HG02870 (cell line): Measurements from ENCODE around the gene ALDH3B1.

Experiments used
- ATAC-seq: cut with Tn5 transposase; IDR thresholded peaks from one replicate; pipeline ENCODE4 v1.9.1; 2021; ENCODE audit warnings: mild to moderate bottlenecking, moderate library complexity; ENCODE audit not compliant: unreplicated experiment

The ALDH3B1 gene

DNA sequence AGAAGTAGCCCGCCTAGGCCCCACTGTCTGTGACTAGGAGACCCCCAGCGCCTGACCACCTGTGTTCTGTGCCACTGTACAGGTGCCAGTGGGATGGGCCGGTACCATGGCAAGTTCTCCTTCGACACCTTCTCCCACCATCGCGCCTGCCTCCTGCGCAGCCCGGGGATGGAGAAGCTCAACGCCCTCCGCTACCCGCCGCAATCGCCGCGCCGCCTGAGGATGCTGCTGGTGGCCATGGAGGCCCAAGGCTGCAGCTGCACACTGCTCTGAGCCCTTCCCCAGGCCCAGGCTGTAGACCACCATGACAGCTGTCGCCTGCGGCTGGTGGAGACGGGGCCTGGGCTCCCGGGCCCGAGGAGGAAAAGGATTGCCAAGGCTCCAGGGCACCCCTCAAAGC lies 17.5 kb downstream of the ALDH3B1 start:
- ATAC-seq, result no peak

DNA sequence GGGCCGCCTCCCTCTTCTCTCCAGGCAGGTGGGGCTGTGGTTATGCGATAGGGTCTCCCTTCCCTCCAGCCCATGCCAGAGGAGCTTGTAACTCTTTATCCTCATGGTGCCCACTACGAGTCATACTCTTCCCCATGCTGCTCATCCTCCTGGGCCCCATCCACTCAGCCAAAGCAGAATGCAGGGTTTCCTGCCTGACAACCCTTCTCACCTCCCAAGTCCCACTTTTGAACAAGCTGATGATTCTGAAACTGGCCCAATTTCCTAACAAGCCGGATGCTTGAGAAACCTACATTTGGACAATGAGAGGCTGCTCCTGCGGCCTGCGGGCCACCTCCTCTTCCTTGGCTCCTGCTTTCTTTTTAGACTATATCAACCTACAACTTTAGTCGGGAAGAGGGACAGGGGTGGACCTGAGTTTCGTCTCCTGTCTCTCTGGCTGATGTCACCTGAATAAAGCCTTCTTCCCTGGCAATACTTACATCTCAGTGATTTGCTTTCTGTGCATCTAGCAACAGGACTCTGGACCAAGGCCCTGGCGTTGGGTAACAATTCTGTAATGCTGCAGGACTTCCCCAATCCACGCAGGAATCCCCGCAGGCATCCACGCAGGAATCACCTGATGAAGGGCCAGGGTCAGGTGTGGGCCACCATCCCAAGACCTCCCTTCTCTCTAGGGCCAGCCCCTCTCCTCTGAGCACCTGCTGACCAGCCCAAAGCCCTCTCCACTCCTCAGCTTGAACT lies 18.8 kb downstream of the ALDH3B1 start:
- ATAC-seq, result no peak

DNA sequence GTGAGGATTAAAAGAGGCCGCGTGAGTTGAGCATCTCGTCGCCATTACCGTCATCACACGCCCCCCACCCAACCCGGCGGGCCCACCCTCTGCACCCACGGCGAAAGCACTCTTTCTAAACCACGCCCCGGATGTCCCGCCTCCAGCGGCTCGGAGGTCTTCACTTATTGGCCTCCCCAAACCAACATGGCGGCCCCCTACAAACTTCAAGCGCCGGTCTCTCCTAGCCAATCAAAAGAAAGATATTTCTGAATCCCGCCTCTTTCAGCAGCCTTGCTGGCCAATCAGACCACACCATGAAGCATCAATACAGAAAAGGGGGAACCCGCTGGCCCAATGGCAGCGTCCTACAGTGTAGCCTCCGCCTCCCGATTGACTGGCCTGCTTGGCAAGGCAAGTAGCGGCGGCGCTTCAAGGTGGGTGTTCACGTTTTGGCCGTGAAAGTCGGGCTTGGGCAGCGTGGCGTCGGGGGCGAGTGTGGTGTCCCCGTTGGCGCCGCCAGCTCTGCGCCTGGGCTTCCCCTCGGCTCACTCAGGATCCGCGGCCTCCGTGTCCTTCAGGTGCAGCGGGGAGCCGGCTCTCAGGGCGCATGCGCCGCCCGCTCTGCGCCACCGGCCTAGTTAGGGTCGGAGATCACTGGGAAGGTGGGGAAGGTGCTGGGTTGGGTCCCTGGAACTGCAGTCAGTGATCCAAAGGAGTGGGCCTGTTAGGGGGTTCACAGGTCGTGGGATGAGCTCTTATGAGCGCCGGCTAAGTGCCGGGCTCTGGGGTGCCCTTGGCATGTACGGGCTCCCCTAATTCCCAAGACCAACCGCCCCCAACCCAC lies 20.4 kb downstream of the ALDH3B1 start, which contains the start of gene NDUFS8:
NDUFS8 (plus strand) TSS at position 364 of the 826 bp plus-strand sequence. CDS start 1,471 bp downstream, outside the sequence.
- ATAC-seq, result peak; percentile 92

DNA sequence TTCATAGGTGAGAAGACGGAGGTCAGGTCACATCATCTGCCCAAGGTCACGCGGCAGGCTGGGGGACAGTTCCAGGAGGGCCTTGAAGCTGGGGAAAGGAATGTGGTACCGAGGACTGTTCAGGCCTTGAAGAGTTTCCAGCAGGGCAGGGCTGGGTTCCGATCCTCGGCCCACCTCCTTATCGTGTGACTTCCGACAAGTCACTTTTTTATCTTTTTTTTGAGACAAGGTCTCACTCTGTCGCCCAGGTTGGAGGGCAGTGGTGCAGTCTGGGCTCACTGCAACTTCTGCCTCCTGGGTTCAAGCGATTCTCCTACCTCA lies 21.0 kb downstream of the ALDH3B1 start:
- ATAC-seq, result no peak

DNA sequence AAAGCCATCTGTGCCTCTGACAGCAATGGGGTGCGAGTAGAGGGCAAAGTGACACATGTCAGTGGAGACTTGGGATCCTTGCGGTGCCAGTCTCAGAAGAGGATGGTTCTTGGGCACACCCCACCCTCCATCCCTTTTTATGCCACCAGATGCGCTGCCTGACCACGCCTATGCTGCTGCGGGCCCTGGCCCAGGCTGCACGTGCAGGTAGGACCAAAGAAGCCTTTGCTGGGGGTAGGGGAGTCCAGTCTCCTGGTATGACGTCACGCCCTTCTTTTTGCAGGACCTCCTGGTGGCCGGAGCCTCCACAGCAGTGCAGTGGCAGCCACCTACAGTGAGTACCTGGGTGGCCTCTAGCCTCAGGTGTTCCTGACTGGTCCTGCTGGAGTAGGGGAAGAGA lies 21.9 kb downstream of the ALDH3B1 start:
- no peak for ATAC-seq

DNA sequence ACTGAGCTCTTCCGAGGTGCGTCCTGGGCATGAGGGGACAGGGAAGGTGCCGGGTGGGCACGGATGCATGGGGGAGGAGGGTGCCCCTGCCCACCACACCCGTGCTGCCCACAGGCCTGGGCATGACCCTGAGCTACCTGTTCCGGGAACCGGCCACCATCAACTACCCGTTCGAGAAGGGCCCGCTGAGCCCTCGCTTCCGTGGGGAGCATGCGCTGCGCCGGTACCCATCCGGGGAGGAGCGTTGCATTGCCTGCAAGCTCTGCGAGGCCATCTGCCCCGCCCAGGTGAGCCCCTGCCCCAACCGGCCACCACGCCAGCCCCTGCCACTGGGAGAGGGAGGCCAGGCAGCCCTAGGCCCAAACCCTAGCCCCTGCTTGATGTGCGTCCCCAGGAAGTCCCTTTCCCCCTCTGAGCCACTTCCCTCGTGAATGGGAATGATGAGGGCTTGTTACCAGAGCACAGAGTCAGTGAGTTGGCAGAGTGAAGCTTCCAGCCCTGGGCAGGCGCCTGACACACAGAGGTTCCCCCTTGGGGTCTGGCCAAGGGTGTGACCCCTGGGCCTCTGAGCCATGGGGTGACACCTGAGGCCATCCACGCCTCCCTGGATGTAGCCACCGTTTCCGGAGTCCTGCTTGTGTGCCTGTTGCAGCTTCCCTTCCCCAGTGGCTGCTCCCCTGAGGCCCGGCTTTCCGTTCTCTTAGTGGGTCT lies 23.0 kb downstream of the ALDH3B1 start:
- ATAC-seq, result no peak

DNA sequence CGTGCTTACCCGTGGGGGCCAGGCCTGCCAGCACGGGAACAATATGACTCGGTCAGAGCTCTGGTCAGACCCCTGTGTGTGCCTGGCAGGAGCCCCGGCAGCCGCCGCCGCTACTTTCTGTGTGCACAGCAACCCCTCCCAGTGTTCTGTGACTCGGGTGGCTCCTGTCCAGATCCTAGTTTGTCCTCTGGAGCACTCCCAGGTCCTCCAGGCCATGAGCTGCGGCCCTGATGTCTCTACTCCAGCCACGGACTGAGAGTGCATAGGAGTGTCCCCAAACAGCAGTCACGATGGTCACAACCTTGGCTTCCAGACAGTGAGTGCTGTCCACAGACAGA lies 23.6 kb downstream of the ALDH3B1 start:
- ATAC-seq, result no peak

DNA sequence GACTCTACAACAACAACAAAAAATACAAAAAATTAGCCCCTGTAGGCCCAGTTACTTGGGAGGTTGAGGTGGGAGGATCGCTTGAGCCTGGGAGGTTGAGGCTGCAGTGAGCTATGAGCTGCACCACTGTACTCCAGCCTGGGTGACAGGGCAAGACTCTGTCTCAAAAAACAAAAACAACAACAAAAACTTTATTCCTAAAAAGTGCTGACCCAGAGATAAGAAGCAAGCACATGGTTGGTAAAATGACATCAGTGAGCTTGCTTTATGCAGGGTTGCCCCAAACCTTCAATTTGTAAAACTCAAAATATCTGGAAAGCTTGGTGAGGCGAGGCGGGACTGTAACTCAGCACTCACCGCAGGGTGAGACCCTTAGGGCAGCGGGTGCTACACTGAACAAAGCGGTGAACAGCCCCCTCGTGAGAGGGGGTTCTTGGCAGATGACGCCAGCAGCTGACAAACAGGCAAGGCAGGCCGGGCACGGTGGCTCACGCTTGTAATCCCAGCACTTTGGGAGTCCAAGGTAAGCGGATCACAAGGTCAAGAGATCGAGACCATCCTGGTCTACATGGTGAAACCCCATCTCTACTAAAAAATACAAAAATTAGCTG lies 25.2 kb downstream of the ALDH3B1 start:
- ATAC-seq, result no peak

DNA sequence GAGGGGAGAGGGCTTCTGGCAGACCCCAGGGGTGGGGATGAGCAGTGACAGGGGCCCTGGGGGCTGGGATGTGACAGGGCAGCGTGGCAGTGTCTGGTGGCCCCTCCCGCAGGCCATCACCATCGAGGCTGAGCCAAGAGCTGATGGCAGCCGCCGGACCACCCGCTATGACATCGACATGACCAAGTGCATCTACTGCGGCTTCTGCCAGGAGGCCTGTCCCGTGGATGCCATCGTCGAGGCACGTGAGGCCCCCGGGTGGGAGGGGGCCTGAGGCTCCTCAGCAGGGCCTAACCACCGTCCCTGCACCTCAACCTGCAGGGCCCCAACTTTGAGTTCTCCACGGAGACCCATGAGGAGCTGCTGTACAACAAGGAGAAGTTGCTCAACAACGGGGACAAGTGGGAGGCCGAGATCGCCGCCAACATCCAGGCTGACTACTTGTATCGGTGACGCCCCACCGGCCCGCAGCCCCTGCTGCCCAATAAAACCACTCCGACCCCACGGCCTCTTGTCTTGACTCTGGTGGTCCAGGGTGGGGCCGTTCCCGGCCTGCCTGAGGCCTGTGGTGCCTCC lies 26.1 kb downstream of the ALDH3B1 start:
- no peak for ATAC-seq

DNA sequence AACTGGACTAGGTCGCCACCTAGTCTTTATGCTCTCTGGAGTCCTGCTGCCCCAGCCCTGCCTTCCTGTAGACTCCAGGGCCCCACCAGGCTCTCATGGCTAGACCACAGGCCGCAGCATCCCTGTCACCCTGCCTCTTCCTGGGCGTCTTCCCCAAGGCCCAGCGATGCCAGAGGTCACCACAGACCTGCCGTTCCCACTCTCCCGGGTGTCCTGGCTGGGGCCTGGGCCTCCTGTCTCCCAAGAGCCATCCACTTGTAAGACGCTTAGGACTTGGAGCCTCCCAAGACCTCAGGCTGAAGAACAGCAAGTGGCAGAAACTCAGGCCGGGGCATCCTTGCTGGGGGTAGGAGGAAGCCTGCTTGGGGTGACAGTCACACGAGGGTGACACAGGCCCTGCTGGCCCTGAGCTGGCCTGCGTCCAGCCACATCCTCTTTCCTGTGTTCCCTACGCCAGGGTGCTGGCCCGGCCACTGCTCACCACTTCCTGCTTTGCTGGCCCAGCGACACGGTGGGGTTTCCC lies 26.7 kb downstream of the ALDH3B1 start:
- ATAC-seq, result no peak

DNA sequence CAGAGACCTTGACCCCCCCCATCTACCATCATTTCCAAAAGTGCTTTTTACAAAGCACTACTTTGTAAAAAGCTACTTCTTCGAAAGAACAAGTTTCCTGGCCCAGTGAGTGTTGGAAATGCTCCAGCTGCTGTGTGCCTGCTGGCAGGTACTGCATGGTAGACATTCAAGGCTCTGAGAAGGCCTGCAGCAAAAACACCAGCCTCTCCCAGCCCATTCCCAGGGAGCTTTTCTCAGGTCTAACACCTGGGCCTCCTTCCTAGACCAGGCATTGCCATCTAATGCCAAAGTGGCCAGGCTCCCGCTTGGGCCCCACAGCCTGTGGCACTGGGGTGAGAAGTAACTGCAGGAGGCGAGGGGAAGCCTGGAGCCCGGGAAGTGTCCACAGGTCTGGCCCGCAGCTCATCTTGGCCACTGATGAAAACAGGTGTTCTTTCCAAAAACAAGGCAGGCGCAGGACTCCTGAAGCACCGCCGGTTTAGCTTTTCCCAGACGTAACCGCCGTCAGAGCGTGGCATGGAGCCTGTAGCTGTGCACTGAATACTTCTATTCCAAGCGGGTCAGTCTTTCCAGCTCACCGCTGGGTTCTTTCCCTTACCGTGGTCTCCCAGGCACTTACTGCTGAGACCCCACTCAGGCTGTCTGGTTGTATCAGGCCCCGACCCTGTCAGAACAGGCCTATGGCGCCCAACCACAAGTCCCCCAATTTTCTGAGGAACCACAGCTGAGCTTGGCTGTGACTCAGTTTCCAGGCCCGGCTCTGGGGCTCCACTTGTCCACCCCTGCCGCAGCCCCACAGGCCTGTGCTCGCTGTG lies 27.5 kb downstream of the ALDH3B1 start:
- no peak for ATAC-seq

DNA sequence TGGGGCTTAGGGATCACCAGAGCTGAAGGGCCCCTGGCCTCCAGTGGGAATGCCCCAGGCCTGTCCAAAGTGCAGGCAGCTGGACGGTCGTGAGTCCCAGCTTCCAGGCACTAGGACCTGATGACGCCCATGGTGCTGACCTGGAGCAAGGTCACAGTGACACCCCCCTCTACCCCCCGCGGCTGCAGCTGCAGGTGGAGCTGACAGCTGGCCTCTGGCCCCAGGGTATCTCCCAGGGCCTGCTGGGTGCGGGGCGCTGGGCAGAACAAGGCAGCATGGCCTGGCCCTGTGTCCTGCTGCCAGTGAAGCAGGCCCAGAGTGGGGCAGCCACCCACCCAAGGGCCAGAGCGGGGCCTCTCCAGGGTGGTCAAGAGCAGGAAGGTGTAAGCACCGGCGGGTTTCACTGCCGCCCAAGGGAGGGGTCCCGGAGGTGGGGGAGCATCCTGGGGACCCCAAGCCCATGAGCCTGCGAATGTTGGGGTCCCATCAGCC lies 28.1 kb downstream of the ALDH3B1 start:
- no peak for ATAC-seq

DNA sequence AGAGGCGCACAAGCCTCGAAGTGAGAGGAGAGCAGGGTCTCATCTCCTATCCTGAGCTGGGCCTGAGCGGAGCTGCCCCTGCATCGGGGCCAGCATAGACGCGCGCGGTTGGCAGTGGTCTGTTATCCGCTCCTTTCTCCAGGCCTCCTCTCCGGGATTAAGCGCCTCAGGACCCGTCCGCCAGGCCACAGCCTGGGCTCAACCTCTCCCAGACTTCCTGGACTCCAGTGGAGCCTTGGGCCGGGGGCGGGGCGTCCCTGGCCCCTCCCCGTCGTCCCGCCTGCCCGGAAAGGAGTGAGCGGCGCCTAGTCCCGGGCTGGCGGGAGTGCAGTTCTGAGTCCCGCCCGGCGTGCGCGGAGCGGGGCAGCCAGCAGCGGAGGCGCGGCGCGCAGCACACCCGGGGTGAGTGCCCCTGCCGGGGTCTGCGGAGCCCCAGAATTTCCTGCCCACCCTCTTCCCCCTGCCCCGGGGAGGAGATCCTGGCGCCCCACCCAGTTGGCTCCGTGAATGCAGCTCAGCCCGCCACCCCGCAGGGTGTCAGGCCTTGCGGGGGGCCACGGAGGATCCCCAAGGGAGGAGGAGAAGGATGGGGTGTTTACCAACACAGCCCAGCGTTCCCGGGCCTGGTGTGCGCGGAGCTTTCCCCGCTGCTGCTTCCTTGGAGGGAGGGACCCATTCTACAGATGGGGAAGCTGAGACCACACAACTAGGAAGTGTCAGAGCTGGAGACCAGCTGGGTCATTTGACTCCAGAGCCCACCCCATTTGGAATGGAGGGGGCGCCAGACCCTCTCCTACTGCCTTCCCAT lies 28.8 kb downstream of the ALDH3B1 start, which contains the start of gene TCIRG1:
TCIRG1 (plus strand) TSS at position 308 of the 808 bp plus-strand sequence. CDS start 2,247 bp downstream, outside the sequence.
- ATAC-seq, result no peak

DNA sequence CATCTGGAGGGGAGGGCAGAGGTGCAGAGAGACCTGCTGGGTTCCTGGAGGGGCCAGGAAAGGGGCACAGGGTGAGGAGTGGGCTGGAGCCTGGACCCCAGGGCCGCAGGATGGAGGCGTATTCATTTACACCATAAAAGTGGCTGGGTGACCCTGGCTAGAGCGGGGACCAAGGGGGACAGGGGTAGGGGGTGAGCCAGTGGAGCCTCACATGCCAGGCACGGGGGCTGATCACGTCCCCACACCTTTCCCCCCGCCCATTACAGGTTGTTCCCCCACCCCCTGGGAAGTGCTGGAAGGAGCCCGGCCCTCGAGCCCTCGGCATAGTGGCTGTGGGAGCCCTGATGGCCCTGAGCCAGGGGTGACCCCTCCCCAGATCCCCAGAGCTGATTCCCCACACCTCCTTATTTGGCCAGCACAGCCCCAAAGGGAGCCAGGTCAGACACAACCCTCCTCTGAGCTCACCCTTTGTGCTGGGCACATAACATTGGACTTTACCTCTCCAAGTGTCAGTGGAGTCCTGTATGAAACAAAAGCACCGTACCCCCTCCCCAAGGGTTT lies 29.5 kb downstream of the ALDH3B1 start:
- no peak for ATAC-seq

DNA sequence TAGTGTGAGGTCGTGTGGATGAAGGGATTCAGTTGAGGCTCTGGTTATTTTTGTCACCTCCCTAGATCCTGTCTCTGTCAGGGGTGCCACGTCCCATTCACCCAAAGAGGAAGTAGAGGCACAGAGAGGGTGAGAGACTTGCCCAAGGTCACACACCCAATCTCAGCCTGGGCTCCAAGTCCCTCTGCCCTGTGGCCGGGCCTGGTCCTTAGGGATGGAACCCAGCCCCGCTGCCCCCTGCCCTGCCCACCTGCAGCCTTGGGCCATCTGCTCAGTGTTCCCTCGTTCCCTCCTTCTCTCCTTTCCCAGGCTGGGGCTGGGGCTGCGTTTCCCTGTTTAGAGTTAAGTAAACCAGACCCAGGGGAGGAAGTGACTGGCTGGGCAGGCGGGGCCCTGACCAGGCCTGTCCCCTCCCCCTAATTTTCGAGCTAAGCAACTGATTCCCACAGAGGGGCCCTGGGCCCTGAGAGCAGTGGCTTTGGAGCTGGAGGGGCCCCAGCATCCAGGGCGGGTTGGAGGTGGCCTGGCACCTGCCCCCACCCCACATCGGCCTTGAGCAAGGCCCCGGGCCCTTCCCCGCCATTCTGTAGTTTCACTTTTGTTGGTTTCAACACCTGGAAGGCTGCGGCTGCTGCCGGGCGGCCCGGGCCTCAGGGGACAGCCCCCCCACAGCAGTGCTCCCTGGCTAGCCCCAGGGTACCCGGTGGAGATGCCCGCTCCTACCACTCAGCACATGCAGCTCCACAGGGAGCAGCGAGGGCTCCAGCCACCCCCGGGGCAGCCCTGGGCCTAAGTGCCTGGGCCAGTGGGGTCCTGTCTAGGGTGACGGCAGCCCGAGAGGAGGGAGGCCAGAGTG lies 30.2 kb downstream of the ALDH3B1 start:
- ATAC-seq, result peak; percentile 56

DNA sequence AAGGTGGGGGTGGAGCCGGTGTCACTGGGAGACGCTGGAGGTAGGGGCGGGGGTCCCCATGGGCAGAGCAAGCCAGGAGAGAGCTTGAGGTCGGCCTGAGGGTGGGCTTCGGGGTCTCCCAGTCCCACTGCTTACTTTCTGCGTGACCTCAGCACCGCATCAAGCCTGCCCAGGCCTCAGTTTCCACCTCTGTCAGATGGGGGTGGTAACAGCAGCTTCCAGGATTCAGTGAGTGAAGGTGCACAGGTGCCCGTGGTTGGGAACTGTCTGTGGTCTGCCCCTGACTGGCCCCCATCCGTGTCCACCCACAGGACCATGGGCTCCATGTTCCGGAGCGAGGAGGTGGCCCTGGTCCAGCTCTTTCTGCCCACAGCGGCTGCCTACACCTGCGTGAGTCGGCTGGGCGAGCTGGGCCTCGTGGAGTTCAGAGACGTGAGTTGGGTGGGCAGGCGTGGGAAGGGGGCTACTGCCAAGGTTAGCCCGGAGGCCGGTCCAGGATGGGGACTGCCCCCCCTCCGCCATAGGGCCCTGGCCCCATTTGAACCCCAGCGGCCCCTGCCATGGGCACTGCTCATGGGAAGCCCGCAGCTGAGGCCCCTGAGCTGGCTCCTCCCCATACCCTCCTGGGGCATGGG lies 30.9 kb downstream of the ALDH3B1 start:
- ATAC-seq, result no peak

DNA sequence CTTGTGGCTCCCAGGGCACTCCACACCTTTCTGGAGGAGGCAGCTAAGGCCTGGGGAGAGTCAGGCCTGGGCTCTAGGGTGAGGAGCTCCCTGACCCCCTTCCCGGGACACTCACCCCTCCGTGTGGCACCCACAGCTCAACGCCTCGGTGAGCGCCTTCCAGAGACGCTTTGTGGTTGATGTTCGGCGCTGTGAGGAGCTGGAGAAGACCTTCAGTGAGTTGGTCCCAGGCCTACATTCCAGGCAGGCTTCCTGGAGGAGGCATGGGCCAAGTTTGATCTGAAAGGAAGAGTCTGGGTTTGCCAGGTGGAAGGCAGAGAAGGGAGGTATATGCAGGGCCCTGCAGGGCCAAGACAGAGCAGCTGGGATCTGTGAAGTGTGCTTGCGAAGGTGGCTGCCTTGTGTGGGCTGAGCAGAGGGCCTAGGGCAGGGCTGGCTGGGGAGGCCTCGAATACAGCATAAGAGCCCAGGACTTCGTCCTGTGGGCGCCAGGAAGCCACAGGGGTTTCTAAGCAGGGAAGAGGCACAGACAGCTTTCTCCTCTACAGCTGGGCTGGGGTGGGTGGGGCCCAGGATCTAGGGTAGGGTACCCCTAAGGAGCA lies 31.6 kb downstream of the ALDH3B1 start:
- ATAC-seq, result no peak
